BLaER1 treated with 17β-estradiol and CSF1 and Interleukin-3, amounts not matched to agents 10 nM and 100 nM (cell line): ENCODE results near the gene TRAF3IP1.
A peak's percentile ranks its signal among the peaks of the same experiment; 100 is the strongest.

Experiments used
- H3K27ac ChIP-seq, 11 experiments: shearing (Covaris generic); formaldehyde crosslinking; 2 replicates each; pipeline ENCODE4 v1.8.1; 2022
- H3K27me3 ChIP-seq, 11 experiments: shearing (Covaris generic); formaldehyde crosslinking; 2 replicates each; pipeline ENCODE4 v1.8.1; 2022
- H3K36me3 ChIP-seq, 11 experiments: shearing (Covaris generic); formaldehyde crosslinking; 2 replicates each; pipeline ENCODE4 v1.8.1; 2022
- H3K4me1 ChIP-seq, 10 experiments: shearing (Covaris generic); formaldehyde crosslinking; 2 replicates each; pipeline ENCODE4 v1.8.1; 2022
- H3K4me2 ChIP-seq, 11 experiments: shearing (Covaris generic); formaldehyde crosslinking; 2 replicates each; pipeline ENCODE4 v1.8.1; 2022
- H3K4me3 ChIP-seq, 10 experiments: shearing (Covaris generic); formaldehyde crosslinking; 2 replicates each; pipeline ENCODE4 v1.8.1; 2022
- H3K9ac ChIP-seq, 11 experiments: shearing (Covaris generic); formaldehyde crosslinking; 2 replicates each; pipeline ENCODE4 v1.8.1; 2022
- H3K9me3 ChIP-seq, 11 experiments: shearing (Covaris generic); formaldehyde crosslinking; replicated peaks in 1 of 11; 2 replicates each; pipeline ENCODE4 v1.8.1; 2022
- H4K20me1 ChIP-seq, 11 experiments: shearing (Covaris generic); formaldehyde crosslinking; 2 replicates each; pipeline ENCODE4 v1.8.1; 2022
- Cebpa-rat ChIP-seq, 11 experiments: shearing (Covaris generic); IDR thresholded peaks; 2 replicates each; pipeline ENCODE4 v1.8.1; 2022

Gene TRAF3IP1

DNA sequence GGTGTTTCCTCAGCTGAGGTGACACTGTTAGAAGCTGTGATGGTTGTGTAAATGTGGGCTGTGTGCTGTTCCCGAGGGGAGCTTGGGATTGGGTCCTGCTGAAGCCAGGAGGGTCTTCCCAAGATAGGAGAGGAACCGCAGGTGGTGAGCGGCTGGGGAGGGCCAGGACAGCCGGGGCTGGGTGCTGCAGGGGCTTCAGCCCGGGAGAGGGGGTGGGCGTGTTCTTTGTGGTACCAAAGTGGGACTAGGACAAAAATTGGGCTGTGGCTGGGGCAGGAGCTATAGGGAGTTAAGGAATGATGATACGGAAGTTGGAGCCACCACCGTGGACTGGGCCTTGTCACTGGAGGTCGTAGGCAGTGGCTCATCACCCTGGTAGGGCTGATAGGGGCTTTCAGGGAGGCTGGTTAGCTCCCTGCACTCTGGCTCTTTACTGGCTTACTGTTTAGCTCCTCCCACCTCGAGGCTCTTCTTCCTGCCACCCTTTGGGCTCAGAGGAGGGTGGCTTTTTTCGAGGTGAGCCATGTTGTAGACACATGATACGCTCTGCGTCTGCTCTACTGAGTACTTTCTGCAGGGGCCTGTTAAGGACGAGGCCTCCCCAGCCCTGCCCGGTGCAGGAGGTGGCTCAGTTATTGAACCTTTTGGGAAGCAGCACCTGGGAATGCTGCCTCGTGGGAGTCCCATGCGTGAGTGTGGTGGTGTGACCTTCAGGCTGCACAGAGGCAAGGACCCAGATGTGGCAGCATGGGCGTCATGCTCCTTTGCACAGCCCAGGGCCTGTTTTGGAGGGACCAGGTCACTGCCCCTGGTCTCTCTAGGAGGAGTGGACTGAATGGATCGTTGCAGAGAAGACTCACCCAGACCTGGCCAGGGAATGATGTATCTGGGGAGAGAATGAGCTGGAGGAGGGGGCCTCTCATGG, 128.0 kb downstream of the TRAF3IP1 start:
- Histone ChIP-seq H3K9ac (no peak overlapping the region), H3K27me3 (no peaks in the 10 kb centered on the region)

DNA sequence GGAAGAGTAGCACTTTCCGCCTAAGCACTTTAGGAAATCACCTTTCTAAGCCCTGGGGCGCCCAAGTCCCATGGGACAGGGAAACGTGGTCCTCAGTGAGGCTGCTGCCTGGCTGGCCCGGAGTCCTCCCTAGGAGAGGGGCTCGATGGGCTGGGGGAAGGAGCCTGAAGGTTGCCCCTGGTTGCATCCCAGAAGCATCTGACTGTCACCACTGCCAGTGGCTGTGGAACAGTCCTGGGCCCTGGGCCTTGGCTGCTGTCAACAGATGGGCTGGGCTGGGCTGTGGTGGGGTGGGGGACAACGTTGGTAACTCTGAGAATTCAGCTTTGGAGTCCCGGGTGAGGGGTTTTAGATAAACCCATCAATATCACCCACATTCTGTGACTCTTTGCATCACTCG, 128.9 kb downstream of the TRAF3IP1 start:
- Histone ChIP-seq H3K4me3 (no peak overlapping the region), H3K27ac (no peak overlapping the region), H3K4me1 (peaks cover 0 to 20% (median 10%) of the 10 kb centered on the region in 10 experiments; a peak in 12 of 20 replicates), H3K9me3 (peaks cover under 1 to 22% (median 9%) of the 10 kb centered on the region in 11 experiments; a peak in 15 of 22 replicates), H3K27me3 (no peaks in the 10 kb centered on the region), H4K20me1 (peaks cover 10 to 74% (median 38%) of the 10 kb centered on the region in 11 experiments; a peak in 19 of 22 replicates), H3K9ac (no peak overlapping the region), H3K36me3 (peaks cover 85 to 100% (median 90%) of the 10 kb centered on the region in 11 experiments), H3K4me2 (peak overlapping the region in 2 of 11 experiments; percentile 15 to 25; a peak in 1 of 22 replicates)
- no peak for TF ChIP-seq Cebpa-rat (IDR thresholded peaks at IDR 0.05)

More for the DNA sequence above, 128.0 kb downstream of the TRAF3IP1 start:
- no peak overlapping the region for H3K4me2 ChIP-seq
- no peak for TF ChIP-seq Cebpa-rat (IDR thresholded peaks at IDR 0.05)
- peaks cover 10 to 79% (median 47%) of the 10 kb centered on the region in 11 experiments; a peak in 20 of 22 replicates for H4K20me1 ChIP-seq
- peaks cover 0 to 20% (median 10%) of the 10 kb centered on the region in 10 experiments; a peak in 12 of 20 replicates for H3K4me1 ChIP-seq
- H3K27ac ChIP-seq = no peak overlapping the region
- no peak overlapping the region for H3K4me3 ChIP-seq
- peaks cover 91 to 100% (median 98%) of the 10 kb centered on the region in 11 experiments for H3K36me3 ChIP-seq
- peaks cover 0 to 13% (median 0%) of the 10 kb centered on the region in 11 experiments; a peak in 4 of 22 replicates for H3K9me3 ChIP-seq

GRCh38 chr2:238449909-238450417, 129.6 kb downstream of the TRAF3IP1 start:
- Histone ChIP-seq H3K4me3 (no peak overlapping the region), H3K9me3 (peaks cover 8 to 29% (median 16%) of the 10 kb centered on the region in 11 experiments), H3K27ac (0 out of 22 replicates have a peak overlapping the region, but pooled peaks of 1 of the 11 experiments have one; percentile 13), H3K9ac (no peak overlapping the region; a peak in 1 of 22 replicates), H3K4me2 (peak overlapping the region in 4 of 11 experiments; percentile 2 to 42 (median 32); a peak in 5 of 22 replicates), H3K27me3 (no peaks in the 10 kb centered on the region), H3K36me3 (peaks cover 77 to 100% (median 83%) of the 10 kb centered on the region in 11 experiments), H4K20me1 (peaks cover 10 to 67% (median 35%) of the 10 kb centered on the region in 11 experiments; a peak in 18 of 22 replicates), H3K4me1 (peaks cover 0 to 20% (median 10%) of the 10 kb centered on the region in 10 experiments; a peak in 12 of 20 replicates)
- TF ChIP-seq Cebpa-rat (IDR thresholded peaks at IDR 0.05) = peak in 5 of 11 experiments; percentile 32 to 56 (median 52); a peak in 4 of 22 replicates

DNA sequence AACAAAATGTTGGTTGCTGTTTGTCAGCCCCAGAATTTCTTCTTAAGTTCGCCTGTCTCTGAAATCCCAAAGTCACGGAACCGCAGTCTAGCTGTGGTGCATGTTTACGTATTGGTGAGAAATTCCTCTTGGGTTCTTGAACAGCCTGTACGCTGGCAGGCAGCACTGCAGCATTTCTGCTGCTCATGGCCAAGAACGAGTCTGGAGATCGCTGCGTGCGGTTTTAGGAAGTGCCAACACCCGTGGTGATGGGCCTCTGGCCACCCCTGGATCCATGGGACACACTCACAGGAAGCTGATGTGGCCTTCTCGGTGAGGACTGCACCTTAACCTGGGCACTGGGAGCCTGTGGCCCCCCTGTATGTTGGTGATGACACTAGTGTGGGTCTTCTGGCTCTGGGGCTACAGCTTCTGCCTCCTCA, 130.1 kb downstream of the TRAF3IP1 start:
- no peak overlapping the region for H3K4me2 ChIP-seq
- no peak overlapping the region; a peak in 1 of 22 replicates for H3K27ac ChIP-seq
- TF ChIP-seq Cebpa-rat (IDR thresholded peaks at IDR 0.05) = no peak
- H3K4me1 ChIP-seq = peaks cover 0 to 20% (median 10%) of the 10 kb centered on the region in 10 experiments; a peak in 12 of 20 replicates
- H3K27me3 ChIP-seq = no peaks in the 10 kb centered on the region
- H4K20me1 ChIP-seq = peaks cover 10 to 62% (median 35%) of the 10 kb centered on the region in 11 experiments; a peak in 18 of 22 replicates
- no peak overlapping the region for H3K9ac ChIP-seq
- peaks cover 13 to 34% (median 21%) of the 10 kb centered on the region in 11 experiments for H3K9me3 ChIP-seq
- peaks cover 73 to 97% (median 78%) of the 10 kb centered on the region in 11 experiments for H3K36me3 ChIP-seq
- no peak overlapping the region for H3K4me3 ChIP-seq
